ENCODE data around the gene ARSK. TPM values are rescaled to one million over a fixed set of nuclear protein-coding genes. Genes with fewer than 3 reads are reported as not detected.

Gene ARSK
- polyA plus RNA-seq, 1 of the 3 experiments (the other 2 are of a cell fraction), result 5.6 TPM

DNA sequence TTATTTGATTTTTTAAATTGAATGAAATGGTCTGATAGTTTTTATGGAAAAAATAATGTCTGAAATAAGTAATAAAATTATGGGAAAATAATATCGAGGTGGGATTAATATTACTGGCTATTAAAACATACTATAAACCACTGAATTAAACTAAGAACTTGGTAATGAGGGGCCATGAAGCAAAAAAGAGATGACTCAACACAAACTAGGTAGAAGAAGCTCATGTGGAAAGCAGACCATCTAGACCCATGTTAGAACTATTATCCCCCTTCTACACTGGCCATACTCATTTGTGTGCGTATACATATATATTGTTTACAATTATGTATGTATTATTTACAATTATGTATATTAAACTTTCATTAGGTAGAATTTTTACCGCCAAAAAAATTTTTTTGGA, 56.5 kb downstream of the ARSK start:
- CTCF ChIA-PET, result interaction anchor here (1.3 kb wide), 1 partner anchor 9 kb away, joined by 4 read pairs; no protein-coding TSS in a partner anchor
- Histone ChIP-seq H3F3A (replicated peaks; ENCODE audit: insufficient read depth) (no peaks in the 10 kb centered on the region), H3K9me3 (no peaks in the 10 kb centered on the region), H3K4me1 (ENCODE audit: control insufficient read depth in 1 of 2, insufficient read depth in 2 of 2, low read depth in 1 of 2, low read length in 1 of 2) (no peaks in the 10 kb centered on the region), H3K36me3 (replicated peaks in 1 of 2; ENCODE audit: control insufficient read depth in 1 of 2, insufficient read depth in 2 of 2, low read length in 1 of 2) (peaks cover 0 to 5% of the 10 kb centered on the region in 2 experiments), H3K79me2 (ENCODE audit: insufficient read depth) (no peaks in the 10 kb centered on the region), H3K27me3 (ENCODE audit: insufficient read depth) (no peaks in the 10 kb centered on the region), H3K4me2 (no peak overlapping the region), H2AFZ (ENCODE audit: low read depth) (no peak overlapping the region), H3K9me2 (no peaks in the 10 kb centered on the region), H3K27ac (ENCODE audit: low read depth in 2 of 2, low read length in 1 of 2) (no peak overlapping the region), H3K4me3 (ENCODE audit: low read depth in 2 of 2, low read length in 1 of 2) (no peak overlapping the region), H3K9ac (no peak overlapping the region), H4K20me1 (ENCODE audit: insufficient read depth) (no peaks in the 10 kb centered on the region)
- WGBS (ENCODE audit: low lambda C conversion rate), result 80% methylated on average over 3 of the region's 3 CpGs
- TF ChIP-seq EP300 (IDR thresholded peaks at IDR 0.05; ENCODE audit: borderline replicate concordance in 1 of 2, low read depth in 1 of 2, low read length in 1 of 2) (no peak), CHD2 (IDR thresholded peaks at IDR 0.05; ENCODE audit: low read length, partially characterized antibody) (no peak), NRF1 (IDR thresholded peaks at IDR 0.05; ENCODE audit: low read depth, low read length) (no peak), TAF1 (IDR thresholded peaks at IDR 0.05; ENCODE audit: borderline replicate concordance, low read depth, low read length) (no peak), TCF12 (IDR thresholded peaks at IDR 0.05) (no peak), FOSL2 (IDR thresholded peaks at IDR 0.05; ENCODE audit: borderline replicate concordance, low read depth) (no peak), TEAD4 (IDR thresholded peaks at IDR 0.05; ENCODE audit: borderline replicate concordance, insufficient read depth) (no peak), RXRA (IDR thresholded peaks at IDR 0.05; ENCODE audit: borderline replicate concordance, low read depth) (no peak), YY1 (IDR thresholded peaks at IDR 0.05; ENCODE audit: low read depth) (no peak), MEF2A (IDR thresholded peaks at IDR 0.05; ENCODE audit: borderline replicate concordance, low read depth) (no peak), ELF1 (IDR thresholded peaks at IDR 0.05) (no peak), RCOR1 (IDR thresholded peaks at IDR 0.05; ENCODE audit: low read length) (no peak), RFX5 (IDR thresholded peaks at IDR 0.05; ENCODE audit: low read length) (no peak), GATA2 (CRISPR knock-in tag; IDR thresholded peaks at IDR 0.05) (no peak)
- TF ChIP-seq, protein P1, sequence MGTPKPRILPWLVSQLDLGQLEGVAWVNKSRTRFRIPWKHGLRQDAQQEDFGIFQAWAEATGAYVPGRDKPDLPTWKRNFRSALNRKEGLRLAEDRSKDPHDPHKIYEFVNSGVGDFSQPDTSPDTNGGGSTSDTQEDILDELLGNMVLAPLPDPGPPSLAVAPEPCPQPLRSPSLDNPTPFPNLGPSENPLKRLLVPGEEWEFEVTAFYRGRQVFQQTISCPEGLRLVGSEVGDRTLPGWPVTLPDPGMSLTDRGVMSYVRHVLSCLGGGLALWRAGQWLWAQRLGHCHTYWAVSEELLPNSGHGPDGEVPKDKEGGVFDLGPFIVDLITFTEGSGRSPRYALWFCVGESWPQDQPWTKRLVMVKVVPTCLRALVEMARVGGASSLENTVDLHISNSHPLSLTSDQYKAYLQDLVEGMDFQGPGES (IDR thresholded peaks at IDR 0.05; ENCODE audit: low read depth, low read length), result no peak
- TF ChIP-seq, protein P2, sequence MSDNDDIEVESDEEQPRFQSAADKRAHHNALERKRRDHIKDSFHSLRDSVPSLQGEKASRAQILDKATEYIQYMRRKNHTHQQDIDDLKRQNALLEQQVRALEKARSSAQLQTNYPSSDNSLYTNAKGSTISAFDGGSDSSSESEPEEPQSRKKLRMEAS (IDR thresholded peaks at IDR 0.05; ENCODE audit: low read depth), result no peak
- TF ChIP-seq, protein P3, sequence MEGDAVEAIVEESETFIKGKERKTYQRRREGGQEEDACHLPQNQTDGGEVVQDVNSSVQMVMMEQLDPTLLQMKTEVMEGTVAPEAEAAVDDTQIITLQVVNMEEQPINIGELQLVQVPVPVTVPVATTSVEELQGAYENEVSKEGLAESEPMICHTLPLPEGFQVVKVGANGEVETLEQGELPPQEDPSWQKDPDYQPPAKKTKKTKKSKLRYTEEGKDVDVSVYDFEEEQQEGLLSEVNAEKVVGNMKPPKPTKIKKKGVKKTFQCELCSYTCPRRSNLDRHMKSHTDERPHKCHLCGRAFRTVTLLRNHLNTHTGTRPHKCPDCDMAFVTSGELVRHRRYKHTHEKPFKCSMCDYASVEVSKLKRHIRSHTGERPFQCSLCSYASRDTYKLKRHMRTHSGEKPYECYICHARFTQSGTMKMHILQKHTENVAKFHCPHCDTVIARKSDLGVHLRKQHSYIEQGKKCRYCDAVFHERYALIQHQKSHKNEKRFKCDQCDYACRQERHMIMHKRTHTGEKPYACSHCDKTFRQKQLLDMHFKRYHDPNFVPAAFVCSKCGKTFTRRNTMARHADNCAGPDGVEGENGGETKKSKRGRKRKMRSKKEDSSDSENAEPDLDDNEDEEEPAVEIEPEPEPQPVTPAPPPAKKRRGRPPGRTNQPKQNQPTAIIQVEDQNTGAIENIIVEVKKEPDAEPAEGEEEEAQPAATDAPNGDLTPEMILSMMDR (IDR thresholded peaks at IDR 0.05), result no peak
- POLR2A ChIA-PET, result no interaction called here
- DNase-seq, result no peak

DNA sequence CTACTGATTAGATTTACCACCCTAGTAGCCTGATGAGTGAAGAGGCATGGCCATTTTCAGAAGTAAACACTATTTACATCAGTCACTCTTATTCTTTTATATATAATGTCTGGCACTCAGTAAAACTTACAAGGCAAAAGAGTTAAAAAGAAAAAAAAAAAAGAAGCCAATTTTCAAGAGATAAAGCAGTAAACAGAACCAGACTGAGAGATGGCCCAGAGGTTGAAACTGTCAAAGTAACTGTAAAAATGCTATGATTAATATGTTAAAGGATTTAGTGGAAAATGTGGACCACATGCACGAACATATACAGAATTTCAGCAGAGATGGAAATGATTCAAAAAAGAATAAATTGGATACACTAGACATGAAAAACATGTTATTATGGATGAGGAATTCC, 58.6 kb downstream of the ARSK start:
- Histone ChIP-seq H3K9me2 (no peaks in the 10 kb centered on the region), H3F3A (replicated peaks; ENCODE audit: insufficient read depth) (no peaks in the 10 kb centered on the region), H3K9ac (no peak overlapping the region), H2AFZ (ENCODE audit: low read depth) (no peak overlapping the region), H3K27me3 (ENCODE audit: insufficient read depth) (no peaks in the 10 kb centered on the region), H3K4me2 (no peak overlapping the region), H3K27ac (ENCODE audit: low read depth in 2 of 2, low read length in 1 of 2) (no peak overlapping the region), H4K20me1 (ENCODE audit: insufficient read depth) (no peaks in the 10 kb centered on the region), H3K79me2 (ENCODE audit: insufficient read depth) (no peaks in the 10 kb centered on the region), H3K9me3 (no peaks in the 10 kb centered on the region), H3K36me3 (replicated peaks in 1 of 2; ENCODE audit: control insufficient read depth in 1 of 2, insufficient read depth in 2 of 2, low read length in 1 of 2) (peaks cover 0 to 5% of the 10 kb centered on the region in 2 experiments), H3K4me3 (ENCODE audit: low read depth in 2 of 2, low read length in 1 of 2) (no peak overlapping the region), H3K4me1 (ENCODE audit: control insufficient read depth in 1 of 2, insufficient read depth in 2 of 2, low read depth in 1 of 2, low read length in 1 of 2) (no peaks in the 10 kb centered on the region; a peak in 1 of 4 replicates)
- ChIA-PET POLR2A (no interaction called here), CTCF (no interaction called here)
- WGBS (ENCODE audit: low lambda C conversion rate), result 95% methylated on average over 1 of the region's 1 CpG
- TF ChIP-seq EP300 (IDR thresholded peaks at IDR 0.05; ENCODE audit: borderline replicate concordance in 1 of 2, low read depth in 1 of 2, low read length in 1 of 2), result no peak
- TF ChIP-seq TCF12 (IDR thresholded peaks at IDR 0.05), result no peak
- TF ChIP-seq ELF1 (IDR thresholded peaks at IDR 0.05), result no peak
- no peak for TF ChIP-seq EZH2phosphoT487 (IDR thresholded peaks at IDR 0.05; ENCODE audit: borderline replicate concordance, low read depth)
- no peak for TF ChIP-seq POLR2AphosphoS5 (IDR thresholded peaks at IDR 0.05; ENCODE audit: low read depth, low read length)
- TF ChIP-seq, protein P4, sequence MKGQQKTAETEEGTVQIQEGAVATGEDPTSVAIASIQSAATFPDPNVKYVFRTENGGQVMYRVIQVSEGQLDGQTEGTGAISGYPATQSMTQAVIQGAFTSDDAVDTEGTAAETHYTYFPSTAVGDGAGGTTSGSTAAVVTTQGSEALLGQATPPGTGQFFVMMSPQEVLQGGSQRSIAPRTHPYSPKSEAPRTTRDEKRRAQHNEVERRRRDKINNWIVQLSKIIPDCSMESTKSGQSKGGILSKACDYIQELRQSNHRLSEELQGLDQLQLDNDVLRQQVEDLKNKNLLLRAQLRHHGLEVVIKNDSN (IDR thresholded peaks at IDR 0.05; ENCODE audit: borderline replicate concordance, low read depth), result no peak
- TF ChIP-seq, protein P2 (IDR thresholded peaks at IDR 0.05; ENCODE audit: low read depth), result no peak
- no peak for TF ChIP-seq GABPA (IDR thresholded peaks at IDR 0.05; ENCODE audit: low read depth)
- TF ChIP-seq FOSL2 (IDR thresholded peaks at IDR 0.05; ENCODE audit: borderline replicate concordance, low read depth), result no peak
- TF ChIP-seq RFX5 (IDR thresholded peaks at IDR 0.05; ENCODE audit: low read length), result no peak
- TF ChIP-seq YY1 (IDR thresholded peaks at IDR 0.05; ENCODE audit: low read depth), result no peak
- no peak for TF ChIP-seq SMC3 (IDR thresholded peaks at IDR 0.05; ENCODE audit: low read depth, low read length)
- TF ChIP-seq, protein P3 (IDR thresholded peaks at IDR 0.05), result no peak
- DNase-seq, result no peak

All from SK-N-SH (cell line).